PC-3 (cell line): ENCODE results near the gene STX8. TPM values are rescaled to one million over a fixed set of nuclear protein-coding genes. Genes with fewer than 3 reads are reported as not detected.

Experiments used
- ATAC-seq: fragments of 200-7000 bp; cut with Tn5 transposase; 2 replicates; pipeline ENCODE4 v1.9.1; 2020; ENCODE audit warnings: mild to moderate bottlenecking, moderate library complexity
- BruUV-seq: library from RNA; stranded (reverse); fragments of 400-500 nt; replicated peaks from 2 replicates; lab custom pipeline; 2021; lab: Mats Ljungman, UMichigan
- CTCF ChIA-PET: fragments of 300-600 bp; sonication (Branson Sonifier 250); formaldehyde crosslinking; loops from one replicate; lab custom pipeline; 2022; ENCODE audit warnings: antibody characterized with exemption; lab: Charles Lee
- POLR2A ChIA-PET: fragments of 300-600 bp; sonication (Branson Sonifier 250); formaldehyde crosslinking; loops from one replicate; lab custom pipeline; 2022; ENCODE audit warnings: antibody characterized with exemption; ENCODE audit not compliant: unreplicated experiment; lab: Charles Lee
- DNase-seq: peaks from one replicate; pipeline ENCODE4 v3.0.0-alpha.2; 2015
- H2AFZ ChIP-seq: fragments of 300-600 bp; sonication (generic); 2 replicates; pipeline ENCODE4 v1.6.0; 2016; ENCODE audit warnings: antibody characterized with exemption, low read length
- H3F3A ChIP-seq: fragments of 300-600 bp; sonication (generic); one replicate; pipeline ENCODE4 v1.6.0; 2017; ENCODE audit warnings: antibody characterized with exemption, low read length, control low read depth, mild to moderate bottlenecking; ENCODE audit not compliant: unreplicated experiment
- H3K27ac ChIP-seq: fragments of 300-600 bp; sonication (generic); 2 replicates; pipeline ENCODE4 v1.5.1; 2016; ENCODE audit warnings: mild to moderate bottlenecking, low read length
- H3K27me3 ChIP-seq: fragments of 300-600 bp; sonication (generic); 2 replicates; pipeline ENCODE4 v1.6.1; 2016; ENCODE audit warnings: low read length, mixed read lengths
- H3K36me3 ChIP-seq: fragments of 300-600 bp; sonication (generic); 2 replicates; pipeline ENCODE4 v1.6.1; 2016; ENCODE audit warnings: low read depth, mixed run types, low read length, mixed read lengths
- H3K4me1 ChIP-seq: fragments of 300-600 bp; sonication (generic); 2 replicates; pipeline ENCODE4 v1.5.1; 2016; ENCODE audit warnings: low read length; ENCODE audit not compliant: insufficient read depth
- H3K4me2 ChIP-seq: fragments of 300-600 bp; sonication (generic); 2 replicates; pipeline ENCODE4 v1.6.0; 2016; ENCODE audit warnings: low read length
- H3K4me3 ChIP-seq: fragments of 300-600 bp; sonication (generic); 2 replicates; pipeline ENCODE4 v1.5.1; 2016; ENCODE audit warnings: mild to moderate bottlenecking, low read length, mixed read lengths
- H3K79me2 ChIP-seq: fragments of 300-600 bp; sonication (generic); 2 replicates; pipeline ENCODE4 v1.6.1; 2017; ENCODE audit warnings: low read length, mixed read lengths
- H3K9ac ChIP-seq: fragments of 300-600 bp; sonication (generic); 2 replicates; pipeline ENCODE4 v1.6.0; 2016; ENCODE audit warnings: mild to moderate bottlenecking, low read length
- H3K9me2 ChIP-seq: fragments of 300-600 bp; sonication (generic); replicated peaks from 2 replicates; pipeline ENCODE4 v1.6.1; 2016; ENCODE audit warnings: mixed run types, low read length, mixed read lengths
- H3K9me3 ChIP-seq: fragments of 300-600 bp; sonication (generic); 2 replicates; pipeline ENCODE4 v1.6.1; 2016; ENCODE audit warnings: low read length, mixed read lengths
- H4K20me1 ChIP-seq: fragments of 300-600 bp; sonication (generic); 2 replicates; pipeline ENCODE4 v1.6.1; 2016; ENCODE audit warnings: low read length, mixed read lengths
- EZH2 ChIP-seq: fragments of 300-600 bp; sonication (generic); IDR thresholded peaks from one replicate; pipeline ENCODE4 v1.6.1; 2017; ENCODE audit warnings: antibody characterized with exemption, mild to moderate bottlenecking, low read length; ENCODE audit not compliant: unreplicated experiment
- EZH2phosphoT487 ChIP-seq: fragments of 300-600 bp; sonication (generic); IDR thresholded peaks from 2 replicates; pipeline ENCODE4 v1.6.1; 2018; ENCODE audit warnings: mild to moderate bottlenecking, antibody characterized with exemption, low read length, borderline replicate concordance
- intact Hi-C: fragments of 100-400 bp; cut with micrococcal nuclease; formaldehyde crosslinking; loops from 2 replicates; pipeline ENCODE4 v1.9.0; 2023
- total RNA-seq: library from RNA; depleted of rRNA; stranded (reverse); fragments of >200 nt; gene quantifications from 2 replicates; pipeline ENCODE4 v1.2.3, GENCODE V29; 2014
- TF ChIP-seq, protein P1 (sequence below): fragments of 300-600 bp; sonication (generic); conservative IDR thresholded peaks from 2 replicates; pipeline ENCODE4 v1.5.1; 2017; ENCODE audit warnings: antibody characterized with exemption, low read depth, mild to moderate bottlenecking, low read length

STX8 gene
- total RNA-seq, 1 experiment from 2014 or later = 57.4 TPM

DNA sequence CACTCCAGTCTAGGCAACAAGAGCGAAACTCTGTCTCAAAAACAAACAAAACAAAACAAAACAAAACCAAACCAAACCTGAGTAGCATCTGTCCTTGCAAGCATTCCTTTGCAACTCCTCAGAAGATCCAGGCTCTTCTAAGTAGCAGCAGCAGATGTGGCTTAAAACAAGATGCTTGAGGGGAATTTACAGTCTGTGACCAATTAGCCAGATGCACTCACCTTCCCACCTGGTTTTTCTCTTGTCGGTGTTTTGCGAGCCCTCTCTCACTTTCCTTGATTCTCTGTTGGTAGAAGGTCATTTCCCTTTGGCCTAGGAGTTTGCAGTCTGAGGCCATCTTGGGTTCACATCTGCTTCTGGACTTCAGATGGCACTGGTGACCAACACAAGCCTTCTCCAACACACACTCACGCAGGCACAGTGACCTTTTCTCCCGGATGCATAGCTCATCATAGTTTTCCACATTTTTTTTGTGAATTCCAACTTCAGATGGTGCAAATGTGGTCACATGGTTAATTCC, 276.8 kb downstream of the STX8 start:
- no peak overlapping the region for H3K4me2 ChIP-seq
- no peak overlapping the region for H3K27ac ChIP-seq
- BruUV-seq = no TSS peak
- no peaks in the 10 kb centered on the region for H4K20me1 ChIP-seq
- H3K9me3 ChIP-seq = no peaks in the 10 kb centered on the region
- ChIA-PET CTCF (interaction anchor here (0.5 kb wide), 1 partner anchor 349 kb away, joined by 3 read pairs; no protein-coding TSS in a partner anchor), POLR2A (no interaction called here)
- TF ChIP-seq EZH2 (no peak), EZH2phosphoT487 (no peak)
- TF ChIP-seq, protein P1, sequence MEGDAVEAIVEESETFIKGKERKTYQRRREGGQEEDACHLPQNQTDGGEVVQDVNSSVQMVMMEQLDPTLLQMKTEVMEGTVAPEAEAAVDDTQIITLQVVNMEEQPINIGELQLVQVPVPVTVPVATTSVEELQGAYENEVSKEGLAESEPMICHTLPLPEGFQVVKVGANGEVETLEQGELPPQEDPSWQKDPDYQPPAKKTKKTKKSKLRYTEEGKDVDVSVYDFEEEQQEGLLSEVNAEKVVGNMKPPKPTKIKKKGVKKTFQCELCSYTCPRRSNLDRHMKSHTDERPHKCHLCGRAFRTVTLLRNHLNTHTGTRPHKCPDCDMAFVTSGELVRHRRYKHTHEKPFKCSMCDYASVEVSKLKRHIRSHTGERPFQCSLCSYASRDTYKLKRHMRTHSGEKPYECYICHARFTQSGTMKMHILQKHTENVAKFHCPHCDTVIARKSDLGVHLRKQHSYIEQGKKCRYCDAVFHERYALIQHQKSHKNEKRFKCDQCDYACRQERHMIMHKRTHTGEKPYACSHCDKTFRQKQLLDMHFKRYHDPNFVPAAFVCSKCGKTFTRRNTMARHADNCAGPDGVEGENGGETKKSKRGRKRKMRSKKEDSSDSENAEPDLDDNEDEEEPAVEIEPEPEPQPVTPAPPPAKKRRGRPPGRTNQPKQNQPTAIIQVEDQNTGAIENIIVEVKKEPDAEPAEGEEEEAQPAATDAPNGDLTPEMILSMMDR = no peak
- no peaks in the 10 kb centered on the region for H3F3A ChIP-seq
- ATAC-seq = no peak
- no peaks in the 10 kb centered on the region for H3K4me1 ChIP-seq
- no peak overlapping the region for H3K9ac ChIP-seq
- H3K36me3 ChIP-seq = no peaks in the 10 kb centered on the region
- no peaks in the 10 kb centered on the region for H3K27me3 ChIP-seq
- no peak overlapping the region for H3K4me3 ChIP-seq
- H3K79me2 ChIP-seq = no peaks in the 10 kb centered on the region
- no peak for DNase-seq
- no peak overlapping the region for H2AFZ ChIP-seq
- intact Hi-C loops = no loop called here
- H3K9me2 ChIP-seq = no peaks in the 10 kb centered on the region

DNA sequence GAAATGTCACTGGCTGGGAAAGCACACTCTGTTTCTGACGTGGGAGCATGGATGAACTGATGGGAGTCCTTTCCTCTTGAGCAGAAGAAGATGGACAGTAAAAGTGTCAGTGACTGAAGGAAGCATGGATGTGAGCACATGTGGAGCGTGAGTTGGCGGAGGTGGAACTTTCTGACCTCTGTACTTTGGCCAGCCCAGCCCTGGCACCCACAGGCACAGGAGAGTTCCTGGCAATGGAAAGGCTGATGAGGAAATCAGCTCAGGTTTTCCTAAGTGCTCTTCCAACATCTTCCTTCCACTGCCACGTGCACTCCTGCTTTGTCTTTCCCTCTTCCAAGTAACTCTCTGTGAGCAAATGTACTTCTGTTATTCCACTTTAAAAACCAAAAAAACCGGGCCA, 277.5 kb downstream of the STX8 start:
- ChIA-PET CTCF (no interaction called here), POLR2A (no interaction called here)
- H4K20me1 ChIP-seq = no peaks in the 10 kb centered on the region
- DNase-seq = no peak
- no peaks in the 10 kb centered on the region for H3K36me3 ChIP-seq
- no peaks in the 10 kb centered on the region for H3K79me2 ChIP-seq
- H3K27me3 ChIP-seq = no peaks in the 10 kb centered on the region
- no peak overlapping the region for H3K4me2 ChIP-seq
- no peaks in the 10 kb centered on the region for H3K4me1 ChIP-seq
- no peak for ATAC-seq
- BruUV-seq = no TSS peak
- no peak overlapping the region for H3K9ac ChIP-seq
- no peak for TF ChIP-seq EZH2phosphoT487
- TF ChIP-seq, protein P1 = no peak
- no peak for TF ChIP-seq EZH2
- H3K9me3 ChIP-seq = no peaks in the 10 kb centered on the region
- no peaks in the 10 kb centered on the region for H3K9me2 ChIP-seq
- intact Hi-C loops = no loop called here
- no peak overlapping the region for H3K27ac ChIP-seq
- H2AFZ ChIP-seq = no peak overlapping the region
- no peak overlapping the region for H3K4me3 ChIP-seq
- no peaks in the 10 kb centered on the region for H3F3A ChIP-seq

DNA sequence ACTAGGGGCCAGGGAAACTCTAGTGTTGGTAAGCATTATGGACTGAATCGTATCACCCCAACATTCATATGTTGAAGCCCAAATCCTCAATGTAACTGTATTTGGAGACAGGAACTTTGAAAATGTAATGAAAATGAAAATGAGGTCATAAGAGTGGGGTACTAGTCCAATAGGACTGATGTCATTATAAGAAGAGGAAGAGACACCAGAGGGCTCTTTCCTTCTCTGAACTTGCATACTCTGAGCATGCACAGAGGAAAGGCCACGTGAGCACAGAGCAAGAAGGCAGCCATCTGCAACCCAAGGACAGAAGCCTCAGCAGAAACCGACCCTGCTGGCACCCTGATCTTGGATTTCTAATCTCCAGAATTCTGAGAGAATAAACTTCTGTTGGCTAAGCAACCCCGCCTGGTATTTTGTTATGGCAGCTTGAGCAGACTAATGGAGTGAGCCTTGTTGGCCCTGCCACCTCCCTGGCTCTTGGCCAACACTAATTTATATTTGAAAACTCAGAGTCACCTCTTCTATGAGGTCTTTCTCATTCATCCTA, 280.9 kb downstream of the STX8 start:
- Histone ChIP-seq H3K36me3 (no peaks in the 10 kb centered on the region), H3K79me2 (no peaks in the 10 kb centered on the region), H3K4me3 (no peak overlapping the region), H3K9me2 (no peaks in the 10 kb centered on the region), H3K4me1 (no peaks in the 10 kb centered on the region), H3K27ac (no peak overlapping the region), H3K4me2 (no peak overlapping the region), H3K27me3 (no peaks in the 10 kb centered on the region), H3K9ac (no peak overlapping the region), H3F3A (no peaks in the 10 kb centered on the region), H4K20me1 (no peaks in the 10 kb centered on the region), H2AFZ (no peak overlapping the region), H3K9me3 (no peaks in the 10 kb centered on the region)
- BruUV-seq = no TSS peak
- ChIA-PET CTCF (no interaction called here), POLR2A (no interaction called here)
- TF ChIP-seq, protein P1 = no peak
- no peak for TF ChIP-seq EZH2phosphoT487
- ATAC-seq = no peak
- intact Hi-C loops = no loop called here
- no peak for DNase-seq
